K562 (cell line): Measurements from ENCODE around the gene COX6A2.

Experiments used
- CBX8 ChIP-seq: fragments of 200-600 bp; sonication (generic); IDR thresholded peaks from 2 replicates; pipeline ENCODE4 v1.6.1; 2012; ENCODE audit warnings: borderline replicate concordance, mixed run types, low read depth, mild to moderate bottlenecking, moderate library complexity, mixed read lengths, low read length, control low read depth, inconsistent platforms; ENCODE audit not compliant: poor library complexity, severe bottlenecking; ENCODE audit errors: extremely low read depth
- CREM ChIP-seq: IDR thresholded peaks from 2 replicates; pipeline ENCODE4 v1.6.1; 2014; ENCODE audit warnings: antibody characterized with exemption, low read depth
- CTCF ChIP-seq, 3 experiments: IDR thresholded peaks in 2 of 3; conservative IDR thresholded peaks in 1 of 3; 2 replicates each; pipeline ENCODE4 v1.5.1; 2011 to 2012; ENCODE audit warnings: low read length in 3 of 3, mild to moderate bottlenecking in 3 of 3, control low read depth in 2 of 3, improper control_type of control experiment in 1 of 3, inconsistent platforms in 1 of 3, low read depth in 1 of 3, mixed read lengths in 1 of 3, moderate library complexity in 1 of 3; ENCODE audit not compliant: insufficient read depth in 2 of 3
- MAZ ChIP-seq, 2 experiments: fragments of 450-650 bp in 1 of 2; sonication (generic) in 1 of 2; formaldehyde crosslinking; IDR thresholded peaks in 1 of 2; conservative IDR thresholded peaks in 1 of 2; 2 replicates each; pipeline versions ENCODE4 v1.4.0 to v1.5.0; 2020; ENCODE audit warnings: mild to moderate bottlenecking in 1 of 2, missing genetic modification reagents in 1 of 2
- MEIS2 ChIP-seq: fragments of 450-650 bp; IDR thresholded peaks from 2 replicates; pipeline ENCODE4 v1.6.1; 2014; ENCODE audit warnings: mild to moderate bottlenecking; ENCODE audit not compliant: partially characterized antibody
- NCOR1 ChIP-seq: fragments of 450-650 bp; IDR thresholded peaks from 2 replicates; pipeline ENCODE4 v1.6.1; 2016; ENCODE audit warnings: mild to moderate bottlenecking, moderate library complexity
- SIN3B ChIP-seq: fragments of 450-650 bp; IDR thresholded peaks from 2 replicates; pipeline ENCODE4 v1.6.1; 2017; ENCODE audit warnings: low read depth, mild to moderate bottlenecking, moderate library complexity
- SOX6 ChIP-seq: fragments of 450-650 bp; IDR thresholded peaks from 2 replicates; pipeline ENCODE4 v1.6.1; 2014; ENCODE audit warnings: mild to moderate bottlenecking
- TCF7L2 ChIP-seq: fragments of 150-350 bp; IDR thresholded peaks from 2 replicates; pipeline ENCODE4 v1.6.1; 2016; ENCODE audit warnings: low read depth, mild to moderate bottlenecking, low read length, moderate library complexity
- USF1 ChIP-seq: sonication (generic); formaldehyde crosslinking; IDR thresholded peaks from 2 replicates; pipeline ENCODE4 v1.9.0; 2022; ENCODE audit warnings: mild to moderate bottlenecking, missing genetic modification reagents
- ZSCAN29 ChIP-seq: fragments of 450-650 bp; IDR thresholded peaks from 2 replicates; pipeline ENCODE4 v1.6.1; 2017

GRCh38 chr16:31472709-31473203 lies 44.6 kb upstream of the COX6A2 start:
- no peak for TF ChIP-seq ZSCAN29
- TF ChIP-seq NCOR1: no peak
- TF ChIP-seq CBX8: no peak
- TF ChIP-seq CREM: no peak
- no peak for TF ChIP-seq SIN3B
- TF ChIP-seq MEIS2: no peak
- no peak for TF ChIP-seq TCF7L2
- TF ChIP-seq CTCF (IDR thresholded peaks at IDR 0.05 in 2 of 3, conservative IDR thresholded peaks at IDR 0.05 in 1 of 3; ENCODE audit: insufficient read depth in 2 of 3, low read depth in 1 of 3, low read length in 3 of 3): peak in 1 of 3 experiments; percentile 26; a peak in 2 of 6 replicates
- TF ChIP-seq SOX6: no peak
- no peak for TF ChIP-seq MAZ (CRISPR knock-in tag; conservative IDR thresholded peaks at IDR 0.05 in 1 of 2, IDR thresholded peaks at IDR 0.05 in 1 of 2)
- no peak for TF ChIP-seq USF1
